Natural killer cell (primary cell): ENCODE data around the gene WNT1. TPM values are rescaled to one million over a fixed set of nuclear protein-coding genes. Genes with fewer than 3 reads are reported as not detected.
A peak's percentile ranks its signal among the peaks of the same experiment; 100 is the strongest.

Experiments
- ATAC-seq, 3 donors: fragments of 150-1000 bp in 2 of 3; fragments of 200-7000 bp in 1 of 3; cut with Tn5 transposase; 1 replicate in 1 of 3; 2 replicates in 2 of 3; pipeline ENCODE4 v1.10.0; 2021; ENCODE audit warnings: mild to moderate bottlenecking in 2 of 3, moderate library complexity in 2 of 3
- DNase-seq, 2 donors: peaks; one replicate each; pipeline versions ENCODE4 v3.0.0 to v3.0.0-alpha.2; 2013 to 2021; ENCODE audit warnings: mixed read lengths in 1 of 2
- H3K27ac ChIP-seq: one replicate; pipeline ENCODE4 v1.5.1; 2013; ENCODE audit warnings: mild to moderate bottlenecking, low read length
- H3K27me3 ChIP-seq: one replicate; pipeline ENCODE4 v1.6.1; 2013; ENCODE audit warnings: low read length; ENCODE audit not compliant: control insufficient read depth, insufficient read depth
- H3K36me3 ChIP-seq: one replicate; pipeline ENCODE4 v1.6.1; 2013; ENCODE audit warnings: low read length; ENCODE audit not compliant: control insufficient read depth, insufficient read depth
- H3K4me1 ChIP-seq: one replicate; pipeline ENCODE4 v1.6.1; 2013; ENCODE audit warnings: low read length; ENCODE audit not compliant: control insufficient read depth, insufficient read depth
- H3K4me3 ChIP-seq: one replicate; pipeline ENCODE4 v1.5.1; 2013; ENCODE audit warnings: low read length
- H3K9me3 ChIP-seq: one replicate; pipeline ENCODE4 v1.6.1; 2013; ENCODE audit warnings: low read length; ENCODE audit not compliant: control insufficient read depth, insufficient read depth
- H3K27ac Mint-ChIP-seq, 2 donors: one replicate each; pipeline ENCODE4 v1.8.0; 2022; ENCODE audit warnings: mild to moderate bottlenecking in 2 of 2, mixed read lengths in 2 of 2, moderate library complexity in 1 of 2
- H3K27me3 Mint-ChIP-seq, 2 donors: one replicate each; pipeline ENCODE4 v1.8.0; 2022; ENCODE audit warnings: low read depth in 2 of 2, mixed read lengths in 2 of 2
- H3K36me3 Mint-ChIP-seq: one replicate; pipeline ENCODE4 v1.8.0; 2022; ENCODE audit warnings: mixed read lengths
- H3K4me1 Mint-ChIP-seq, 2 donors: one replicate each; pipeline ENCODE4 v1.8.0; 2022; ENCODE audit warnings: mixed read lengths in 2 of 2
- H3K4me3 Mint-ChIP-seq: one replicate; pipeline ENCODE4 v1.8.0; 2022; ENCODE audit warnings: mild to moderate bottlenecking, moderate library complexity, mixed read lengths
- H3K9me3 Mint-ChIP-seq, 2 donors: one replicate each; pipeline ENCODE4 v1.8.0; 2022; ENCODE audit warnings: mixed read lengths in 2 of 2
- WGBS: methylation state at CpG from one replicate; pipeline ENCODE4 v1.1.7; 2013; ENCODE audit warnings: missing lambda C conversion rate; ENCODE audit not compliant: insufficient coverage; 5-methylcytosine and 5-hydroxymethylcytosine counted together
- intact Hi-C: fragments of 100-400 bp; cut with micrococcal nuclease; formaldehyde crosslinking; loops from one replicate; pipeline ENCODE4 v1.14.2; 2022
- total RNA-seq, 4 donors: library from RNA; stranded (reverse); fragments of 120-200 nt in 1 of 4; gene quantifications; one replicate each; pipeline versions ENCODE4 v1.2.3 to v1.2.4, GENCODE V29; 2013 to 2022
- TF ChIP-seq, protein P1 (sequence below): fragments of 200-600 bp; IDR thresholded peaks from one replicate; pipeline ENCODE4 v1.8.0; 2022; ENCODE audit warnings: antibody characterized with exemption

Gene WNT1
- total RNA-seq, 3 donors from 2014 or later (not counting 1 experiment from before 2014, with no cell fraction given) = 1.1 to 2.0 (median 1.7) TPM

DNA sequence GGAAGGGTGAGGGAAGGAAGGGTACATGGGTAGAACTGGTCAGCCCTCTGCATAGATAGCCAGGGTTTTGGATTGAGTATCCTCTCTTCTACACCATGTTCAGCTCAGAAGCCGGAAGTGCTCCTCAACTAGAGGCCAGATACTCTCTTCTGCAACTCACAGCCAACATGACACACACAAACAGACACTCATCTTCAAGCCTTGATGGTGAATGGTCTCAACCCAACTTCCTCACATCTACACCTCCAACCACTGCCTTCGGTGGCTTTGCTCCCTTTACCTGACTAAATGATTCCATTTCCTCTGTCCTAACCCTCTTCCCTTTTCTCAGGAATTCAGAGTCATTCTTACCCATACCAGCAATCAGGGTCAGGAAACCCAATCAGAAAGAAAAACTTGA is 45.2 kb upstream of the WNT1 start:
- peak overlapping the region; percentile 18 for H3K4me3 ChIP-seq
- peaks cover 52% of the 10 kb centered on the region for H3K4me1 ChIP-seq
- peak; percentile 36 to 55 (median 41) for ATAC-seq
- WGBS = 28% methylated on average over 2 of the region's 2 CpGs
- no peaks in the 10 kb centered on the region for H3K9me3 ChIP-seq
- intact Hi-C loops = loop anchor here (2.0 to 5.0 kb wide), 2 partner anchors 64 to 68 kb away; partner anchors contain the start of genes DDN and RND1
- no peaks in the 10 kb centered on the region for H3K27me3 ChIP-seq
- TF ChIP-seq, protein P1, sequence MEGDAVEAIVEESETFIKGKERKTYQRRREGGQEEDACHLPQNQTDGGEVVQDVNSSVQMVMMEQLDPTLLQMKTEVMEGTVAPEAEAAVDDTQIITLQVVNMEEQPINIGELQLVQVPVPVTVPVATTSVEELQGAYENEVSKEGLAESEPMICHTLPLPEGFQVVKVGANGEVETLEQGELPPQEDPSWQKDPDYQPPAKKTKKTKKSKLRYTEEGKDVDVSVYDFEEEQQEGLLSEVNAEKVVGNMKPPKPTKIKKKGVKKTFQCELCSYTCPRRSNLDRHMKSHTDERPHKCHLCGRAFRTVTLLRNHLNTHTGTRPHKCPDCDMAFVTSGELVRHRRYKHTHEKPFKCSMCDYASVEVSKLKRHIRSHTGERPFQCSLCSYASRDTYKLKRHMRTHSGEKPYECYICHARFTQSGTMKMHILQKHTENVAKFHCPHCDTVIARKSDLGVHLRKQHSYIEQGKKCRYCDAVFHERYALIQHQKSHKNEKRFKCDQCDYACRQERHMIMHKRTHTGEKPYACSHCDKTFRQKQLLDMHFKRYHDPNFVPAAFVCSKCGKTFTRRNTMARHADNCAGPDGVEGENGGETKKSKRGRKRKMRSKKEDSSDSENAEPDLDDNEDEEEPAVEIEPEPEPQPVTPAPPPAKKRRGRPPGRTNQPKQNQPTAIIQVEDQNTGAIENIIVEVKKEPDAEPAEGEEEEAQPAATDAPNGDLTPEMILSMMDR = no peak
- Mint-ChIP-seq H3K27ac (peak overlapping the region; percentile 95 to 98), H3K4me3 (peak overlapping the region; percentile 91), H3K36me3 (peaks cover 17% of the 10 kb centered on the region), H3K27me3 (no peaks in the 10 kb centered on the region), H3K4me1 (peaks cover 67% of the 10 kb centered on the region in 2 donors), H3K9me3 (no peaks in the 10 kb centered on the region)
- DNase-seq = peak; percentile 34 to 43
- peak overlapping the region; percentile 95 for H3K27ac ChIP-seq
- H3K36me3 ChIP-seq = peaks cover 21% of the 10 kb centered on the region

DNA sequence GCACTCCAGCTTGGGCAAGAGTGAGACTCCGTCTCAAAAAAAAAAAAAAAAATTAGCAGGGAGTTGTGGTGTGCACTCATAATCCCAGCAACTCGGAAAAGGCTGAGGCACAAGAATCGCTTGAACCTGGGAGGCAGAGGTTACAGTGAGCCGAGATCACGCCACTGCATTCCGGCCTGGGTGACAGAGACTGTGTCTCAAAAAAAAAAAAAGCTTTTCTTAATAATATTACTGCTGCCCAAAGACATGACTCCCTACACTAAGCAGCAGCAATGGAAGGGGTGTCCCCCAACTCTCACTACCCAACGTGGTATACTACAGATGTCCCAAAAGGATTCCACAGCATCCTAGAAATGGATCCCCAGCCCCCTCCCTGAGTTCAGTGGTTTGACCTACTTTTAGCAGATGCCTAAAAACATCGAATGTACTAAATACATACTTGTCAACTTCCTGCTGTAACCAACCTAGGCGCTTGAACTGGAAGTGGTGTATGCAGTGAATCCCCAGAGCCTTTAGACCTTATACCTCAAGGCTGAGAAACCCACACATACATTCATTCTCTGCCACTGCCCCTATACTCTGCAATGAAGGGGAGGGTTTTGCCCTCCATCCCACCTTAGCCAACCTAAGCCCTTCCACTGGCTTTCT is 44.3 kb upstream of the WNT1 start:
- Histone ChIP-seq H3K4me3 (peak overlapping the region; percentile 18), H3K4me1 (peaks cover 52% of the 10 kb centered on the region), H3K9me3 (no peaks in the 10 kb centered on the region), H3K27me3 (no peaks in the 10 kb centered on the region), H3K27ac (peak overlapping the region; percentile 95), H3K36me3 (peaks cover 24% of the 10 kb centered on the region)
- ATAC-seq (peak; percentile 80 to 92 (median 91)), DNase-seq (peak; percentile 49 to 79)
- Mint-ChIP-seq H3K36me3 (peaks cover 17% of the 10 kb centered on the region), H3K9me3 (no peaks in the 10 kb centered on the region), H3K27me3 (no peaks in the 10 kb centered on the region), H3K4me3 (peak overlapping the region; percentile 91), H3K4me1 (peaks cover 67% of the 10 kb centered on the region in 2 donors), H3K27ac (peak overlapping the region; percentile 95 to 98)
- WGBS = 33% methylated on average over 9 of the region's 9 CpGs
- intact Hi-C loops = loop anchor here (1.0 to 5.0 kb wide), 5 partner anchors 8 to 85 kb away; partner anchors contain the start of genes DDN, FKBP11, PRKAG1 and RND1
- TF ChIP-seq, protein P1 = no peak

DNA sequence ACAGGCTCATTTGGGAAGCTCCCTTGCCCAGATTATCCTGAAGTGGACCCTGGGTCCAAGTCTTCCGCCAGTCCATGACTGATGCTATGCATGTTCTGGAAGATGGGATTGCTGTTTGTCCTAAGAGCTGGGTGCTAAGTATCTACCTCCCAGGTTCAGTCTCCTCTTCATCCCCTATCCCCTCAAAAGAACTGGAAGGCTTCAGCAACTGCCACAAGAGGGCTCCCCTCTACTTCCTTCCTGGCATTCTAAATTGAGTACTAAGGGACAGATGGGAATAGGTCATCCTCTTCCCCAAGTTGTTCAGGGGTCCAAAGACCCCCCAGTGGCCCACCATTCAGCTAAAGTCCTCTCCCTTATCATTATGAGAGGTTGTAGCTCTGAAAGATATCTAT is 43.8 kb upstream of the WNT1 start:
- H3K36me3 Mint-ChIP-seq = peaks cover 17% of the 10 kb centered on the region

More for the DNA sequence above, 43.8 kb upstream of the WNT1 start:
- Mint-ChIP-seq H3K4me1 (peaks cover 65 to 67% of the 10 kb centered on the region in 2 donors), H3K4me3 (peak overlapping the region; percentile 91), H3K9me3 (no peaks in the 10 kb centered on the region), H3K27ac (peak overlapping the region; percentile 95 to 98), H3K27me3 (no peaks in the 10 kb centered on the region)
- Histone ChIP-seq H3K36me3 (peaks cover 29% of the 10 kb centered on the region), H3K4me1 (peaks cover 52% of the 10 kb centered on the region), H3K27me3 (no peaks in the 10 kb centered on the region), H3K27ac (peak overlapping the region; percentile 95), H3K4me3 (no peak overlapping the region), H3K9me3 (no peaks in the 10 kb centered on the region)
- 86% methylated on average over 1 of the region's 1 CpG for WGBS
- TF ChIP-seq, protein P1 = peak; percentile 19
- peak in 1 of 3 donors; percentile 3 for ATAC-seq
- intact Hi-C loops = loop anchor here (1.0 to 5.0 kb wide), 4 partner anchors 9 to 84 kb away; partner anchors contain the start of genes DDN, FKBP11 and PRKAG1
- peak in 1 of 2 donors; percentile 51 for DNase-seq
